Activated CD4-positive, alpha-beta T cell treated with anti-CD3 and anti-CD28 coated beads, Interleukin-2, amount 10 ng/mL, durations not matched to agents 7 days and 5 days (primary cell): ENCODE results near the gene TRIM3. TPM values are rescaled to one million over a fixed set of nuclear protein-coding genes. Genes with fewer than 3 reads are reported as not detected.

ENCODE experiments used
- CTCF ChIA-PET: fragments of 350-600 bp; sonication (Branson Sonifier 250); formaldehyde crosslinking; loops from one replicate; lab custom pipeline; 2021; ENCODE audit warnings: antibody characterized with exemption; lab: Charles Lee
- POLR2A ChIA-PET: fragments of 350-600 bp; sonication (Branson Sonifier 250); formaldehyde crosslinking; loops from one replicate; lab custom pipeline; 2021; ENCODE audit warnings: antibody characterized with exemption; lab: Charles Lee
- DNase-seq: peaks from one replicate; pipeline ENCODE4 v3.0.0-alpha.2; 2020
- H3K27ac Mint-ChIP-seq: one replicate; pipeline ENCODE4 v1.8.0; 2021; ENCODE audit warnings: mild to moderate bottlenecking, moderate library complexity, mixed read lengths
- H3K27me3 Mint-ChIP-seq: one replicate; pipeline ENCODE4 v1.8.0; 2021; ENCODE audit warnings: mixed read lengths
- H3K36me3 Mint-ChIP-seq: one replicate; pipeline ENCODE4 v1.8.0; 2021; ENCODE audit warnings: low read depth, mixed read lengths
- H3K4me1 Mint-ChIP-seq: one replicate; pipeline ENCODE4 v1.8.0; 2021; ENCODE audit warnings: mixed read lengths
- H3K4me3 Mint-ChIP-seq: one replicate; pipeline ENCODE4 v1.8.0; 2021; ENCODE audit warnings: mild to moderate bottlenecking, moderate library complexity, mixed read lengths
- H3K9me3 Mint-ChIP-seq: one replicate; pipeline ENCODE4 v1.8.0; 2021; ENCODE audit warnings: mixed read lengths
- total RNA-seq, 2 experiments: library from RNA; stranded (reverse); gene quantifications; one replicate each; pipeline ENCODE4 v1.2.3, GENCODE V29; 2021

The TRIM3 gene
- total RNA-seq, 2 experiments from 2014 or later = 6.8 to 8.4 TPM

DNA sequence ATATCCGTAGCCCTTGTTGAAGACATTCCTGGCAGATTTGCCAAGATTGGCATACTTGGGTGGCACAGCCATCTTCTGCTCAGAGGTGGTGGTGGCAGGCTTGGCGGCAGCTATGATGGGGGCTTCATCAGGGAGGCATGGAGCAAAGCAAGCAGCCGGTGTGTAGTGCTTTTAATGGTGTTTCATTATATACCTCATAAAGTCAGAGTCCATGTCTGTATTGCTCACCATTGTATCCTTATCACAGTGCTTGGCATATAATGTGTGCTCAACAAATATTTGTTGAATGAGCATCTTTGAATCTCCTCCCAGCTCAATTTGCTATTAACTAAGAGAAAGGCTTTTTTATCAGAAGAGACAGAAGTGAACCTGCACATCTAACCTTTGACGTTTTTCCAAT lies 15.6 kb upstream of the TRIM3 start:
- Mint-ChIP-seq H3K4me1 (no peaks in the 10 kb centered on the region), H3K4me3 (no peak overlapping the region), H3K27me3 (no peaks in the 10 kb centered on the region), H3K36me3 (peaks cover 17% of the 10 kb centered on the region), H3K9me3 (no peaks in the 10 kb centered on the region), H3K27ac (no peak overlapping the region)
- CTCF ChIA-PET = interaction anchor here (0.8 to 2.8 kb wide), 3 partner anchors 12 to 120 kb away, joined by 3 to 9 read pairs (median 3); no protein-coding TSS in a partner anchor
- POLR2A ChIA-PET = no interaction called here
- no peak for DNase-seq

DNA sequence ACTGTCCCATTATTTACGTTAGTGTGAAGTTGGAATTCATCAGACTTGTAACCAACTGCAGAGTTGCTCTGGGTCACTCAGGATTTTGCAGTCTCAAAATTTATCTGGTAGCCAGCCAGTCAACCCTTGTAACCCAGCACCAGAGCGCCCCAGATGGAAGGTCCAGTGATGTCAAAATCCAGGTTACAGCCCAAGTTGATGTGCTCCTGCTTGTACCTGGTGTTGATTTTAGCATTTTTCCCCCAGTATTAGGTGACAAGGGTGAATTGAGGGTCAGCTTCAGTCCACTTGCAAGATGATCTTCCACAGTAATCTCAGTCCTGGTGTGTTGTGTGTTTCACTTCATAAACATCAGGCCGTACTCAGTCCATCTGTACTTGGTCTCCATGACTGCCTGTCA lies 15.1 kb upstream of the TRIM3 start:
- POLR2A ChIA-PET = no interaction called here
- peaks cover 17% of the 10 kb centered on the region for H3K36me3 Mint-ChIP-seq
- no peak overlapping the region for H3K27ac Mint-ChIP-seq
- no peak for DNase-seq
- no peaks in the 10 kb centered on the region for H3K9me3 Mint-ChIP-seq
- H3K4me1 Mint-ChIP-seq = no peaks in the 10 kb centered on the region
- H3K4me3 Mint-ChIP-seq = no peak overlapping the region
- CTCF ChIA-PET = interaction anchor here (0.8 to 2.8 kb wide), 4 partner anchors 10 to 120 kb away, joined by 3 to 10 read pairs (median 6); no protein-coding TSS in a partner anchor
- H3K27me3 Mint-ChIP-seq = no peaks in the 10 kb centered on the region

DNA sequence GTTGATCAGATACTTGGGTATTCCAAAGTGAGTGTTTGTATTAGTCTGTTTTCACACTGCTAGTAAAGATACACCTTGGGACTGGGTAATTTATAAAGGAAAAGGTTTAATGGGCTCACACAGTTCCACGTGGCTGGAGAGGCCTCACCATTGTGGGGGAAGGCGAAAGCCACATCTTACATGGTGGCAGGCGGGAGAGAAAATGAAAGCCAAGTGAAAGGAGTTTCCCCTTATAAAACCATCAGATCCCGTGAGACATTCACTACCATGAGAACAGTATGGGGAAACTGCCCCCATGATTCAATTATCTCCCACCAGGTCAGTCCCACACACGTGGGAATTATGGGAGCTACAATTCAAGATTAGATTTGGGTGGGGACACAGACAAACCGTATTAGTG lies 14.6 kb upstream of the TRIM3 start:
- POLR2A ChIA-PET = interaction anchor here (0.6 kb wide), 1 partner anchor 104 kb away, joined by 3 read pairs; no protein-coding TSS in a partner anchor
- no peak overlapping the region for H3K4me3 Mint-ChIP-seq
- CTCF ChIA-PET = interaction anchor here (0.8 to 2.8 kb wide), 4 partner anchors 10 to 121 kb away, joined by 3 to 10 read pairs (median 6); no protein-coding TSS in a partner anchor
- H3K4me1 Mint-ChIP-seq = peaks cover 4% of the 10 kb centered on the region
- H3K36me3 Mint-ChIP-seq = peaks cover 19% of the 10 kb centered on the region
- H3K27ac Mint-ChIP-seq = no peak overlapping the region
- H3K27me3 Mint-ChIP-seq = no peaks in the 10 kb centered on the region
- DNase-seq = no peak
- no peaks in the 10 kb centered on the region for H3K9me3 Mint-ChIP-seq

DNA sequence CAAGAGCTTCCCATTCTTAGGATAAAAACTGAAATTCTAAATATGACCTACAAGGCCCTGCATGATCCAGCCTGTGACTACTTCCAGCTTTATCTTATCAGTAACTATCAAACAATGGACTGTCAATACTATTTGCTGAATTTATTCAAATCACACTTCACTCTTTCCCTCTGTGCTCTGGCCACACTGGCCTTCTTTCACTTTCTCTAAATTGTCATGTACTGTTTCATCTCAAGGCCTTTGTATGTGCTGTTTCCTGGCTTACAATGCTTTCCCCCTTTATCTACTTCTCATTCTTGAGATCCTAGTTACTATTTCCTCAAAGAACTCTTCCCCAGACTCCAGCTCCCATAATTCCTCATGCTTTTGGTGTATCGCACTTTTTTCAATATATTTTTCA lies 13.2 kb upstream of the TRIM3 start:
- no peak for DNase-seq
- H3K9me3 Mint-ChIP-seq = no peaks in the 10 kb centered on the region
- POLR2A ChIA-PET = no interaction called here
- peaks cover 15% of the 10 kb centered on the region for H3K4me1 Mint-ChIP-seq
- no peak overlapping the region for H3K4me3 Mint-ChIP-seq
- CTCF ChIA-PET = interaction anchor here (1.3 to 2.7 kb wide), 3 partner anchors 12 to 109 kb away, joined by 3 to 10 read pairs (median 5); no protein-coding TSS in a partner anchor
- peaks cover 25% of the 10 kb centered on the region for H3K36me3 Mint-ChIP-seq
- no peaks in the 10 kb centered on the region for H3K27me3 Mint-ChIP-seq
- no peak overlapping the region for H3K27ac Mint-ChIP-seq

DNA sequence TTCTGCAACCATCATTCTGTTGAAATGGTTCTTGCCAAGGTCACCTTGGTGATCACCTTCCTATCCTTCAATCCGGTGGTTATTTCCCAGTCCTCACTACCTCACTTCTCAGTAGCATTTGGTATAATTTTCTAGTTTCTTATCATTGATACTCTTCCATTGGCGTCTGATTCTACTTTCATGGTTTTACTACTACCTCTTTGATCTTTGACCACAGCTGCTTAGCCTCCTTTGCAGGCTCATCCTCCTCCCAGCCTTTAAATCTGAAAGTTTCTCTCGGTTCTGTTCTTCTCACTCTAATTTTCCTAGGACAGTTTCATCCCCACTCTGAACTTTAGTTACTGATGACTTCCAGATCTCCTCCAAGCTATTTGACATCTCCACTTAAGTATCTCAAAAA lies 12.5 kb upstream of the TRIM3 start:
- no peak overlapping the region for H3K4me3 Mint-ChIP-seq
- H3K4me1 Mint-ChIP-seq = peaks cover 15% of the 10 kb centered on the region
- POLR2A ChIA-PET = no interaction called here
- H3K27ac Mint-ChIP-seq = no peak overlapping the region
- CTCF ChIA-PET = interaction anchor here (1.3 to 2.7 kb wide), 3 partner anchors 12 to 108 kb away, joined by 3 to 10 read pairs (median 5); no protein-coding TSS in a partner anchor
- no peaks in the 10 kb centered on the region for H3K27me3 Mint-ChIP-seq
- H3K9me3 Mint-ChIP-seq = no peaks in the 10 kb centered on the region
- H3K36me3 Mint-ChIP-seq = peaks cover 21% of the 10 kb centered on the region
- no peak for DNase-seq

DNA sequence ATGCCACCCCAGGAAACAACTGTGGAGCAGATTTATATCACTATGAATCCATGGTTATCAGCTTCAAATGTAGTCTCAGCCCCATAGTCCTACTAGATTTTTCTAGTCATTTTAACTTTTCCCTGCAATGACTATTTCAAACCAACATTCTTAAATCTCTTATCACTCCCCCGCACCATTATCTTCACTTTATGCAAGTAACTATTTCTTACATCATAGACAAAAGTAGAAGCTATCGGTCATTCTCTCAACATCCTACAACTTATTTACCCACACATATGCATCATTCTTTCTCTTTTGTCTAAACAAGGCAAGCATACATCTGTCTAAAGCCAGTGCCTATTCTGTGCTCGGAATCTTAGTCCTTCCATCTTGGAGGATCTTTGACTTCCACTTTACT lies 11.9 kb upstream of the TRIM3 start:
- peaks cover 21% of the 10 kb centered on the region for H3K4me1 Mint-ChIP-seq
- H3K4me3 Mint-ChIP-seq = no peak overlapping the region
- H3K27me3 Mint-ChIP-seq = no peaks in the 10 kb centered on the region
- ChIA-PET POLR2A (no interaction called here), CTCF (interaction anchor here (0.8 to 1.6 kb wide), 3 partner anchors 9 to 108 kb away, joined by 3 to 5 read pairs (median 4); no protein-coding TSS in a partner anchor)
- no peak for DNase-seq
- H3K36me3 Mint-ChIP-seq = peaks cover 21% of the 10 kb centered on the region
- no peak overlapping the region for H3K27ac Mint-ChIP-seq
- H3K9me3 Mint-ChIP-seq = no peaks in the 10 kb centered on the region

DNA sequence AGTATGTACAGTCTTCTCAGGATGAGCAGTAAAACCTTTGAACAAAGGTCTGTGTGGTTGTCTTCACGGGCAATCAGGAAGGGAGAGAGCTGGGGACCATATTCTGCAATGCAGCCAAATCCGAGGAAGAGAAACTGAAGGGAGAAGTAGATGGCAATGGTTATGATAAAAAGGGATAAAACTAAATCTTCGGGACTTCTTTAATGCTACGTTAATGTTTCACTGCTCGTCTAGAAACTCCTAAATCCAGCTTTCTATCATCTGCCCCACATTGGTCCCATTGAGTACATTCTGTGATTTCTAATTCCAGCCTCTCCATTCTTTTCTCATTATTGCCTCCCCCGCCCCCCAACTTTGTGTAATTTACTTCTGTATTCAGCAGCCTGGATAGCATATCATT lies 9.3 kb upstream of the TRIM3 start:
- POLR2A ChIA-PET = no interaction called here
- peak overlapping the region; percentile 93 for H3K27ac Mint-ChIP-seq
- CTCF ChIA-PET = interaction anchor here (1.0 to 2.3 kb wide), 3 partner anchors 15 to 200 kb away, joined by 5 to 14 read pairs (median 12); partner anchors contain the start of genes DNHD1 and MRPL17
- H3K4me3 Mint-ChIP-seq = peak overlapping the region; percentile 82
- no peaks in the 10 kb centered on the region for H3K27me3 Mint-ChIP-seq
- DNase-seq = no peak
- H3K4me1 Mint-ChIP-seq = peaks cover 37% of the 10 kb centered on the region
- H3K9me3 Mint-ChIP-seq = no peaks in the 10 kb centered on the region
- H3K36me3 Mint-ChIP-seq = peaks cover 19% of the 10 kb centered on the region

DNA sequence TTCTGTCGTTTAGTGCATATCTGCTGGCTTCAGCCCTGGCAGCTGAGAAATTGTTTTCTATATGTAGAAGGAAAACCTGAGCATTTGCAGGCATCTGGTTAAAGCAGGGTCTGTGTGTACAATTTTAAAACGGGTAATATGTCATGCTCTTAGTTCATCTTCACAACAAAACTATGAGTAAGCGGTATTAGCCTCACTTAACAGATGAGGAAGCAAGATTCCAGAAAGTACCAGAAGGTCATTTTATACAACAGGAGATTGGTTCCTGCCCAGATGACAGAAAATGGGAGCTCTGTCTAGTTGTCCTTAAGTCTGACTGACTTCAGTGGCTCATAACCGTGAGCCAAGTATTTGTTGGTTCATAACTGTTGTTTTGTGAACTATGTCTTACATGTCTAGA lies 8.7 kb upstream of the TRIM3 start:
- CTCF ChIA-PET = interaction anchor here (1.0 to 2.3 kb wide), 6 partner anchors 12 to 201 kb away, joined by 3 to 14 read pairs (median 5); partner anchors contain the start of genes DNHD1 and MRPL17
- peaks cover 23% of the 10 kb centered on the region for H3K36me3 Mint-ChIP-seq

DNA sequence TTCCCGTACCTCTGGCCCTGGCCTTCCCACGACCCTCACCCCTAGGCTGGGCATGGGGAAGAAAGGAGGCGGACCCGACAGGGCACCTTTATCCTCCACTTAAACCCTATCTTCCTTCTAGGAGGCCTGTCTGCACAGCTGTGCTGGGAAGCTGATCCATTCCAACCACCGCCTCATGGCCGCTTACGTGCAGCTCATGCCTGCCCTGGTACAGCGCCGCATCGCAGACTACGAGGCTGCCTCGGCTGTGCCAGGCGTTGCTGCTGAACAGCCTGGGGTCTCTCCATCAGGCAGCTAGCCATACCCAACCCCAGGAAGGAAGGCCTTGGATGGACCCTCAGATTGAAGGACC lies 8.2 kb upstream of the TRIM3 start:
- no peaks in the 10 kb centered on the region for H3K9me3 Mint-ChIP-seq
- ChIA-PET POLR2A (interaction anchor here (0.6 kb wide), 2 partner anchors 14 to 118 kb away, joined by 3 to 4 read pairs; no protein-coding TSS in a partner anchor), CTCF (interaction anchor here (0.8 to 2.3 kb wide), 10 partner anchors 10 to 112 kb away, joined by 3 to 14 read pairs (median 4); partner anchors contain the start of gene DNHD1)
- peaks cover 27% of the 10 kb centered on the region for H3K36me3 Mint-ChIP-seq
- H3K4me3 Mint-ChIP-seq = peak overlapping the region; percentile 82
- H3K27me3 Mint-ChIP-seq = no peaks in the 10 kb centered on the region
- H3K27ac Mint-ChIP-seq = peak overlapping the region; percentile 93
- no peak for DNase-seq
- H3K4me1 Mint-ChIP-seq = peaks cover 37% of the 10 kb centered on the region

More for the DNA sequence above, 8.7 kb upstream of the TRIM3 start:
- peaks cover 37% of the 10 kb centered on the region for H3K4me1 Mint-ChIP-seq
- no peak for DNase-seq
- H3K4me3 Mint-ChIP-seq = peak overlapping the region; percentile 82
- POLR2A ChIA-PET = no interaction called here
- no peaks in the 10 kb centered on the region for H3K27me3 Mint-ChIP-seq
- peak overlapping the region; percentile 93 for H3K27ac Mint-ChIP-seq
- H3K9me3 Mint-ChIP-seq = no peaks in the 10 kb centered on the region

DNA sequence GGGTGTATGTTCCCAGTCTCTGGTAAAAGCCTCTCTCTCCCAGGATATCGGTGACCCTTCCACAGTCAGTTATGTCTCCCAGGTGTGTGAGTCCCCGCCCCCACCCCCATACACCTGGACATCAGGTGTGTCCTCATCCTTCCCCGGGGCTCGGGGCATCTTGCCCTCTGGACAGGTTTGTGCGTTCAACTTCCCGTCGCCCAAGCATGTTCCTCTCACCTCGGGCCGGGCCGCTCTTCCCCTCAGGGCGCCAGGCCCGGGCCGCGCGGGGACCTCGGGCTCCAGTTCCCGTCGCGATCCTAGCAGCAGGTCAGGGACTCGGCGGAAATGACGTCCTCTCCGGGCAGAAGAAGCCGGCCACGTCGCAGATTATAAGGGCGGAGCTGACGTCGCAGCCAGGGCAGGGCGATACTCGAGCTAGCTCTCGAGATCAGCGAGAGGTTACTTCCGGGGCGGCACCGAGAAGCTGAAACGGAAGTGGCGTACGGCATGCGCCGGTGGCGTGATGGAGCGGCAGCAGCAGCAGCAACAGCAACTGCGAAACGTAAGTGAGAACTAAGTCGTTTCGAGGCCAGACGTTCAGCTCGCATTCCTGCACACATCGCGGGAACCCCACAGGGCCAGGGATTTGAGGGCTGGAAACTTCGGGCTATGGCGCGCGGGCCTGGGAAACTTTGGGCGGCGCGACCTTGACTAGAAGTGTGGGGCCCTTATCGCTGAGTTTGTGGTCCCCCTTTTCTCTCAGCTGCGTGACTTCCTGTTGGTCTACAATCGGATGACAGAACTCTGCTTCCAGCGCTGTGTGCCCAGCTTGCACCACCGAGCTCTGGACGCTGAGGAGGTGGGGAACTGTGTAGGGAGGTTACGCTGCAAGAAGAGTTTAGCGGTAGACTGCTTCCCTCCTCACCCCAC lies 7.5 kb upstream of the TRIM3 start, which contains the start of the genes ARFIP2 and TIMM10B:
Gene ARFIP2 (minus strand): TSS at position 320 of the 912 bp plus-strand sequence. CDS start 910 bp downstream, outside the sequence.
Gene TIMM10B (plus strand): TSS at position 490 of the 912 bp plus-strand sequence. CDS start 16 bp downstream, at position 506.
- peaks cover 37% of the 10 kb centered on the region for H3K4me1 Mint-ChIP-seq
- no peaks in the 10 kb centered on the region for H3K9me3 Mint-ChIP-seq
- H3K27ac Mint-ChIP-seq = peak within 1 kb of the TSS; percentile 93
- no peaks in the 10 kb centered on the region for H3K27me3 Mint-ChIP-seq
- peak within 1 kb of the TSS; percentile 82 for H3K4me3 Mint-ChIP-seq
- ChIA-PET CTCF (interaction anchor here (0.8 to 2.3 kb wide), 9 partner anchors 10 to 113 kb away, joined by 3 to 12 read pairs (median 3); partner anchors contain the start of gene DNHD1), POLR2A (interaction anchor here (0.6 kb wide), 3 partner anchors 15 to 138 kb away, joined by 3 to 4 read pairs (median 3); partner anchors contain the start of gene TPP1)
- H3K36me3 Mint-ChIP-seq = peaks cover 30% of the 10 kb centered on the region
- peak; percentile 98 for DNase-seq

DNA sequence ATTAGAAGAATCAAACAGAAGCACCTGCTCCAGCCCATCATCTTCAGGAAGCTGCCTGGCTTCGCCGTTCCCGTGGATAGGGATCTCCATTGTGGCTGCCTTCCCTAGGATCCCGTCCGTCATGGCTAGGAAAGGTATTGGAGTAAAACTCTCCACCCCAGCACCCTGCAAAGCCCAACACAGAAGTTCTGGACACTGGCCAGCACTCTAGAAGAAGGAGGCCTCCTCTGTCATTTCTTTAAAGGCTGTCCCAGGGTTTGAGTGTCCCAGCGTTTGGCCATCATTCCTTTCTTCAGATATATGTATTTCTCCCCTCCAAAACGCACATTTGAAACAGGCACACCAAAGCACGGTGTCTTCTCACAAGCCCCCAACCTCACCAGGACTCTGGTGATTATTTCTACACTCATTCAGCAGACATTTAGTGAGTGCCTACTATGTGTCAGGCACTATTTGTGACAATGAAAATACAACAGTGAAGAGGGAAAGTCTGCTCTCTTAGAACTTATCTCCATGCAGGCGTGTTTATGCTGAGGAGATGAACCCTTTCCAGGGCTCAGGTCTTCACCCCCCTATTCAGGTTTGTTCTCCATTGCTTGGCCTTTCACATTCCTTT lies 6.7 kb upstream of the TRIM3 start:
- Mint-ChIP-seq H3K36me3 (peaks cover 30% of the 10 kb centered on the region), H3K27me3 (no peaks in the 10 kb centered on the region), H3K27ac (peak overlapping the region; percentile 93), H3K4me1 (peaks cover 37% of the 10 kb centered on the region), H3K9me3 (no peaks in the 10 kb centered on the region), H3K4me3 (peak overlapping the region; percentile 82)
- POLR2A ChIA-PET = no interaction called here
- CTCF ChIA-PET = no interaction called here
- DNase-seq = no peak

DNA sequence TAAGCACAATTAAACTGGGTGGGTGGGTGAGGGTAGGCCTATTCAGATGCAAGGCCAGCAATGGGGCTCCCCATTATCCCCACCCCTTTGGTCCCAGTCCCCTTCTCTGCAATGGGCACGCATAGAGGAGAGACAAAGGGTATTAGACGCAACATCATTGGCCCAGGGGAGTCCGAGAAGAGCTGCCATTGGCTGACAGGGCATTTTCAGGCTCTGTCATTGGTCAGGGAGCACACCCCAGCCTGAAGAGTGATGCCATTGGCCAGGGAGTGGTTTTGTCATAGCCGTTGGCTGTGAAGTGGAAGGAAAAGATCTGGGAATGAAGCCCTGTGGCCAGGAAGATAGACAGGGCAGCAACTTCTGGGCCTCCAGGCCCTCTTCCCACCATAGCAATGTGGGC lies 2.8 kb upstream of the TRIM3 start:
- peaks cover 41% of the 10 kb centered on the region for H3K4me1 Mint-ChIP-seq
- DNase-seq = no peak
- POLR2A ChIA-PET = no interaction called here
- CTCF ChIA-PET = no interaction called here
- peaks cover 6% of the 10 kb centered on the region for H3K27me3 Mint-ChIP-seq
- H3K27ac Mint-ChIP-seq = no peak overlapping the region
- H3K36me3 Mint-ChIP-seq = peaks cover 15% of the 10 kb centered on the region
- no peak overlapping the region for H3K4me3 Mint-ChIP-seq
- H3K9me3 Mint-ChIP-seq = no peaks in the 10 kb centered on the region
